Mesenchymal stem cell (in vitro differentiated cells and primary cell): Measurements from ENCODE around the gene MEX3A.

Experiments
- DNase-seq: peaks from one replicate; pipeline ENCODE4 v3.0.0-alpha.2; 2013
- H2AFZ ChIP-seq: one replicate; pipeline ENCODE4 v1.6.1; 2013; ENCODE audit warnings: low read depth, mild to moderate bottlenecking, control low read depth, inconsistent platforms, low read length, moderate library complexity
- H2AK5ac ChIP-seq: 2 replicates; pipeline ENCODE4 v1.6.1; 2013; ENCODE audit warnings: low read length, moderate library complexity, mild to moderate bottlenecking, inconsistent platforms; ENCODE audit not compliant: severe bottlenecking
- H2BK120ac ChIP-seq: one replicate; pipeline ENCODE4 v1.6.1; 2013; ENCODE audit warnings: low read depth, mild to moderate bottlenecking, inconsistent platforms, low read length, moderate library complexity
- H2BK12ac ChIP-seq, 2 experiments: one replicate each; pipeline ENCODE4 v1.6.1; 2013; ENCODE audit warnings: inconsistent platforms in 2 of 2, low read length in 2 of 2, mild to moderate bottlenecking in 2 of 2, moderate library complexity in 2 of 2, control low read depth in 1 of 2
- H2BK15ac ChIP-seq: one replicate; pipeline ENCODE4 v1.6.1; 2013; ENCODE audit warnings: mild to moderate bottlenecking, low read depth, inconsistent platforms; ENCODE audit not compliant: poor library complexity, severe bottlenecking
- H2BK5ac ChIP-seq: 2 replicates; pipeline ENCODE4 v1.6.1; 2013; ENCODE audit warnings: low read depth, mild to moderate bottlenecking, low read length, control low read depth, inconsistent platforms; ENCODE audit not compliant: poor library complexity, severe bottlenecking
- H3K14ac ChIP-seq, 2 experiments: one replicate each; pipeline ENCODE4 v1.6.1; 2013; ENCODE audit warnings: inconsistent platforms in 2 of 2, low read length in 2 of 2, control low read depth in 1 of 2, mild to moderate bottlenecking in 1 of 2, moderate library complexity in 1 of 2
- H3K18ac ChIP-seq, 2 experiments: one replicate each; pipeline ENCODE4 v1.6.1; 2013; ENCODE audit warnings: inconsistent platforms in 2 of 2, low read length in 2 of 2, control low read depth in 1 of 2, low read depth in 1 of 2, mild to moderate bottlenecking in 1 of 2
- H3K23ac ChIP-seq, 2 experiments: one replicate each; pipeline ENCODE4 v1.6.1; 2013; ENCODE audit warnings: inconsistent platforms in 2 of 2, low read length in 2 of 2, mild to moderate bottlenecking in 2 of 2, moderate library complexity in 2 of 2, control low read depth in 1 of 2
- H3K27ac ChIP-seq: 2 replicates; pipeline ENCODE4 v1.5.1; 2013; ENCODE audit warnings: mild to moderate bottlenecking, moderate library complexity, low read length, control low read depth, inconsistent platforms; ENCODE audit not compliant: poor library complexity, severe bottlenecking
- H3K27me3 ChIP-seq, 2 experiments: 2 replicates each; pipeline versions ENCODE4 v1.6.1 to v1.7.0; 2013; ENCODE audit warnings: low read length in 2 of 2, mild to moderate bottlenecking in 2 of 2, moderate library complexity in 2 of 2, control low read depth in 1 of 2, inconsistent platforms in 1 of 2; ENCODE audit not compliant: control insufficient read depth in 1 of 2, insufficient read depth in 1 of 2
- H3K36me3 ChIP-seq, 2 experiments: 2 replicates each; pipeline versions ENCODE4 v1.6.1 to v1.7.0; 2013; ENCODE audit warnings: low read length in 2 of 2, control low read depth in 1 of 2, inconsistent platforms in 1 of 2, low read depth in 1 of 2, mild to moderate bottlenecking in 1 of 2; ENCODE audit not compliant: insufficient read depth in 2 of 2, control insufficient read depth in 1 of 2
- H3K4ac ChIP-seq, 2 experiments: one replicate each; pipeline ENCODE4 v1.6.1; 2013; ENCODE audit warnings: inconsistent platforms in 2 of 2, low read length in 2 of 2, mild to moderate bottlenecking in 2 of 2, moderate library complexity in 2 of 2, control low read depth in 1 of 2, low read depth in 1 of 2
- H3K4me1 ChIP-seq: 2 replicates; pipeline ENCODE4 v1.6.1; 2013; ENCODE audit warnings: low read depth, low read length, control low read depth; ENCODE audit not compliant: control insufficient read depth, insufficient read depth
- H3K4me2 ChIP-seq: 2 replicates; pipeline ENCODE4 v1.6.1; 2013; ENCODE audit warnings: low read length, mild to moderate bottlenecking, inconsistent platforms; ENCODE audit not compliant: poor library complexity, severe bottlenecking
- H3K4me3 ChIP-seq, 2 experiments: 2 replicates each; pipeline versions ENCODE4 v1.5.1 to v1.7.0; 2013; ENCODE audit warnings: low read length in 2 of 2, mild to moderate bottlenecking in 2 of 2, control low read depth in 1 of 2, low read depth in 1 of 2; ENCODE audit not compliant: insufficient read depth in 1 of 2
- H3K79me1 ChIP-seq: replicated peaks from 2 replicates; pipeline ENCODE4 v1.6.1; 2013; ENCODE audit warnings: mild to moderate bottlenecking, control low read depth, low read length, inconsistent platforms; ENCODE audit not compliant: poor library complexity, severe bottlenecking
- H3K9ac ChIP-seq: 2 replicates; pipeline ENCODE4 v1.7.0; 2013; ENCODE audit warnings: mild to moderate bottlenecking, low read length, moderate library complexity
- H3K9me3 ChIP-seq: 2 replicates; pipeline ENCODE4 v1.7.0; 2013; ENCODE audit warnings: mild to moderate bottlenecking, low read length; ENCODE audit not compliant: control insufficient read depth
- H4K8ac ChIP-seq: one replicate; pipeline ENCODE4 v1.6.1; 2013; ENCODE audit warnings: inconsistent platforms, mild to moderate bottlenecking, low read length, moderate library complexity
- H4K91ac ChIP-seq: one replicate; pipeline ENCODE4 v1.6.1; 2013; ENCODE audit warnings: mild to moderate bottlenecking, low read length, inconsistent platforms
- WGBS: methylation state at CpG from one replicate; pipeline ENCODE4 v1.1.7; 2013; ENCODE audit warnings: mixed read lengths; 5-methylcytosine and 5-hydroxymethylcytosine counted together

The MEX3A gene

GRCh38 chr1:156108664-156109241 lies 26.5 kb upstream of the MEX3A start:
- Histone ChIP-seq H3K23ac (no peak overlapping the region), H3K27ac (no peak overlapping the region), H2BK5ac (no peak overlapping the region), H3K18ac (no peak overlapping the region), H2BK120ac (no peak overlapping the region), H3K4me3 (no peak overlapping the region), H3K79me1 (peaks cover 15% of the 10 kb centered on the region), H2AFZ (no peak overlapping the region), H3K14ac (no peak overlapping the region), H2BK12ac (peak overlapping the region in 1 of 2 experiments; percentile 23), H3K4me1 (peaks cover 44% of the 10 kb centered on the region), H3K27me3 (no peaks in the 10 kb centered on the region), H2AK5ac (no peak overlapping the region), H3K4ac (peak overlapping the region in 1 of 2 experiments; percentile 49), H2BK15ac (no peak overlapping the region), H4K91ac (no peak overlapping the region), H3K9ac (peak overlapping the region; percentile 60), H3K9me3 (no peaks in the 10 kb centered on the region), H3K36me3 (no peaks in the 10 kb centered on the region), H4K8ac (no peak overlapping the region), H3K4me2 (no peak overlapping the region)
- WGBS = 94% methylated on average over 3 of the region's 6 CpGs
- no peak for DNase-seq

- peaks cover 17% of the 10 kb centered on the region for H3K79me1 ChIP-seq
Observed at GRCh38 chr1:156108057-156108456, 25.8 kb upstream of the MEX3A start.

GRCh38 chr1:156106624-156107488 lies 24.6 kb upstream of the MEX3A start:
- peak overlapping the region; percentile 33 for H3K27ac ChIP-seq

More at GRCh38 chr1:156108057-156108456, 25.8 kb upstream of the MEX3A start:
- no peak for DNase-seq
- Histone ChIP-seq H4K8ac (no peak overlapping the region), H2BK15ac (no peak overlapping the region), H3K4me2 (no peak overlapping the region), H2BK12ac (no peak overlapping the region), H3K18ac (no peak overlapping the region), H2AFZ (no peak overlapping the region), H3K4me1 (peaks cover 45% of the 10 kb centered on the region), H3K23ac (no peak overlapping the region), H3K14ac (no peak overlapping the region), H3K27me3 (no peaks in the 10 kb centered on the region), H2BK5ac (no peak overlapping the region), H3K36me3 (no peaks in the 10 kb centered on the region), H2AK5ac (no peak overlapping the region), H3K9ac (peak overlapping the region; percentile 60), H4K91ac (no peak overlapping the region), H3K4ac (no peak overlapping the region), H2BK120ac (no peak overlapping the region), H3K27ac (no peak overlapping the region), H3K4me3 (no peak overlapping the region), H3K9me3 (no peaks in the 10 kb centered on the region)
- WGBS = 93% methylated on average over 3 of the region's 3 CpGs

More at GRCh38 chr1:156106624-156107488, 24.6 kb upstream of the MEX3A start:
- Histone ChIP-seq H3K36me3 (no peaks in the 10 kb centered on the region), H3K9ac (peak overlapping the region; percentile 92), H3K18ac (peak overlapping the region; percentile 61 to 73), H4K8ac (peak overlapping the region; percentile 71), H3K4me2 (peak overlapping the region; percentile 6), H4K91ac (peak overlapping the region; percentile 95), H3K27me3 (no peaks in the 10 kb centered on the region), H2AFZ (peak overlapping the region; percentile 18), H3K9me3 (no peaks in the 10 kb centered on the region), H3K4me3 (peak overlapping the region in 1 of 2 experiments; percentile 40), H3K4ac (peak overlapping the region; percentile 27 to 77), H2BK5ac (no peak overlapping the region), H2BK15ac (peak overlapping the region; percentile 54), H2AK5ac (peak overlapping the region; percentile 81), H2BK12ac (peak overlapping the region; percentile 96 to 98), H3K79me1 (peaks cover 19% of the 10 kb centered on the region), H2BK120ac (peak overlapping the region; percentile 94), H3K23ac (peak overlapping the region in 1 of 2 experiments; percentile 75), H3K14ac (no peak overlapping the region), H3K4me1 (peaks cover 46% of the 10 kb centered on the region)
- 27% methylated on average over 10 of the region's 14 CpGs for WGBS
- DNase-seq = peak; percentile 81
